SHP77 treated with DMSO at 0.1 percent for 48 hours (cell line): ENCODE data around the gene SLFNL1.

ENCODE experiments used
- DNase-seq: peaks from one replicate; lab custom pipeline; 2025; lab: John Stamatoyannopoulos, UW

Gene SLFNL1

GRCh38 chr1:41021526-41022308 is at the start of gene SLFNL1:
SLFNL1 (minus strand) TSS chr1:41021725; CDS start chr1:41020660, 1,065 bp downstream.
- DNase-seq, result no peak

- no peak for DNase-seq
Observed at GRCh38 chr1:41056907-41057306, 35.4 kb upstream of the SLFNL1 start.

GRCh38 chr1:41053316-41053715 is 31.8 kb upstream of the SLFNL1 start:
- DNase-seq, result no peak

GRCh38 chr1:41051022-41051421 is 29.5 kb upstream of the SLFNL1 start:
- no peak for DNase-seq

GRCh38 chr1:41048540-41048939 is 27.0 kb upstream of the SLFNL1 start:
- DNase-seq, result no peak

GRCh38 chr1:41046347-41046775 is 24.8 kb upstream of the SLFNL1 start:
- DNase-seq, result no peak

GRCh38 chr1:41045740-41046139 is 24.2 kb upstream of the SLFNL1 start:
- no peak for DNase-seq

- DNase-seq, result no peak
Observed at GRCh38 chr1:41044187-41044586, 22.7 kb upstream of the SLFNL1 start.

GRCh38 chr1:41041614-41042270 is 20.2 kb upstream of the SLFNL1 start:
- no peak for DNase-seq

- no peak for DNase-seq
Observed at GRCh38 chr1:41038110-41038509, 16.6 kb upstream of the SLFNL1 start.

GRCh38 chr1:41037116-41037903 is 15.8 kb upstream of the SLFNL1 start:
- no peak for DNase-seq

GRCh38 chr1:41033272-41033671 is 11.7 kb upstream of the SLFNL1 start:
- DNase-seq, result no peak

- DNase-seq, result no peak
Observed at GRCh38 chr1:41032147-41032546, 10.6 kb upstream of the SLFNL1 start.

- no peak for DNase-seq
Observed at GRCh38 chr1:41030872-41031616, 9.5 kb upstream of the SLFNL1 start.

- no peak for DNase-seq
Observed at GRCh38 chr1:41028034-41028642, 6.6 kb upstream of the SLFNL1 start.

GRCh38 chr1:41025979-41026819 is 4.7 kb upstream of the SLFNL1 start:
- no peak for DNase-seq

- DNase-seq, result no peak
Observed at GRCh38 chr1:41024953-41025352, 3.4 kb upstream of the SLFNL1 start.

- DNase-seq, result no peak
Observed at GRCh38 chr1:41023279-41023990, 1.9 kb upstream of the SLFNL1 start.

- DNase-seq, result no peak
Observed at GRCh38 chr1:41022424-41022823, 899 bp upstream of the SLFNL1 start.

- DNase-seq, result no peak
Observed at GRCh38 chr1:41020654-41021053, 871 bp downstream of the SLFNL1 start.
